ENCODE results near the gene WDR41.

WDR41 gene

GRCh38 chr5:77443670-77444069, 48.4 kb downstream of the WDR41 start:
- no peak for DNase-seq

GRCh38 chr5:77438071-77438470, 54.0 kb downstream of the WDR41 start:
- DNase-seq: no peak

GRCh38 chr5:77437194-77437593, 54.9 kb downstream of the WDR41 start:
- no peak for DNase-seq

GRCh38 chr5:77431719-77432118, 60.4 kb downstream of the WDR41 start:
- no peak for DNase-seq

- DNase-seq: no peak
Measured at GRCh38 chr5:77431286-77431685, 60.8 kb downstream of the WDR41 start.

GRCh38 chr5:77430726-77431125, 61.4 kb downstream of the WDR41 start:
- DNase-seq: no peak

GRCh38 chr5:77428526-77428925, 63.6 kb downstream of the WDR41 start:
- no peak for DNase-seq

GRCh38 chr5:77427998-77428397, 64.1 kb downstream of the WDR41 start:
- DNase-seq: no peak

GRCh38 chr5:77426670-77427069, 65.4 kb downstream of the WDR41 start:
- DNase-seq: no peak

- no peak for DNase-seq
Measured at GRCh38 chr5:77425998-77426659, 66.0 kb downstream of the WDR41 start.

GRCh38 chr5:77425420-77425819, 66.7 kb downstream of the WDR41 start:
- no peak for DNase-seq

- DNase-seq: no peak
Measured at GRCh38 chr5:77424921-77425320, 67.2 kb downstream of the WDR41 start.

- no peak for DNase-seq
Measured at GRCh38 chr5:77423022-77423750, 68.9 kb downstream of the WDR41 start.

- DNase-seq: no peak
Measured at GRCh38 chr5:77420940-77421339, 71.2 kb downstream of the WDR41 start.

GRCh38 chr5:77419644-77420582, 72.2 kb downstream of the WDR41 start:
- DNase-seq: no peak

- no peak for DNase-seq
Measured at GRCh38 chr5:77418601-77419581, 73.2 kb downstream of the WDR41 start.

GRCh38 chr5:77418162-77418561, 74.0 kb downstream of the WDR41 start:
- no peak for DNase-seq

- DNase-seq: no peak
Measured at GRCh38 chr5:77413049-77413448, 79.1 kb downstream of the WDR41 start.

GRCh38 chr5:77409870-77410621, 82.1 kb downstream of the WDR41 start:
- no peak for DNase-seq

- DNase-seq: no peak
Measured at GRCh38 chr5:77407152-77407551, 85.0 kb downstream of the WDR41 start.

GRCh38 chr5:77402796-77403195, 89.3 kb downstream of the WDR41 start:
- no peak for DNase-seq

GRCh38 chr5:77400645-77401044, 91.5 kb downstream of the WDR41 start:
- DNase-seq: no peak

All from amniotic stem cell (primary cell).